ENCODE results near the gene OASL. TPM values are rescaled to one million over a fixed set of nuclear protein-coding genes. Genes with fewer than 3 reads are reported as not detected.

Gene OASL
- total and polyA plus RNA-seq, 9 of the 15 experiments (the other 6 are each of a cell fraction or from before 2014, with no cell fraction given) = 0.14 TPM; not detected in 8

DNA sequence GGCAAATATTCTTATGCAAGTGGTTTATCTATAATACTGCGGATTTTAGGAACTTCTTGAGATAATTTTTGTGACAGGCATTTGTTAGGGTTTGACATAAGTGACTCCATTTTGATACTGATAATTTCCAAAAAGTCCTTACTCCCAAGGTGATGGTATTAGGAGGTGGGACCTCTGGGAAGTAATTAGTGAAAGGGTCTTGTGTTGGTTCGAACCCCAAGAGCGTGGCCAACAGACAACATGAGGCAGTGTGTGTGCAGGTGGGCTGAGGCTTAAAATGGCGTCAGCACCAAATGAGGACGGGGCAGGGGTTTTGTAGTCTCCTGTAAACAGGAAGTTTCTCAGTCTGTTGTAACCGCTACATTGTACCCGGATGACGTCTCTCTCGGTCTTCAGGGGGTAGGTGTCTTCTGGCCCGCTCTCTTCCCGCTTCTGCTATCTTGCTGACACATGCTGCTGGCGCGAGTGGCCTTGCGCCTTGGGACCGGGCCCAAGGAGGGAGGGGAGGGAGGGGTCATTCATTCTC is 21.0 kb downstream of the OASL start:
- peaks cover 5% of the 10 kb centered on the region; the same call in 2 of the 3 replicates for H3K36me3 ChIP-seq (ENCODE audit: control insufficient read depth, insufficient read depth, low read length)
- ChIA-PET CTCF (ENCODE audit: low intra/inter-chr PET ratio) (no interaction called here), POLR2A (interaction anchor here (0.9 kb wide), 1 partner anchor 268 kb away, joined by 3 read pairs; no protein-coding TSS in a partner anchor)
- no peaks in the 10 kb centered on the region for H3K27me3 ChIP-seq (ENCODE audit: control insufficient read depth in 2 of 2, insufficient read depth in 2 of 2, low read length in 2 of 2)
- H2AFZ ChIP-seq (ENCODE audit: low read depth, low read length) = peak overlapping the region; percentile 94
- peaks cover 16% of the 10 kb centered on the region for H3K79me2 ChIP-seq (ENCODE audit: control insufficient read depth, insufficient read depth, low read length)
- H4K20me1 ChIP-seq (replicated peaks; ENCODE audit: control insufficient read depth, insufficient read depth, low read length) = no peaks in the 10 kb centered on the region
- H3K4me1 ChIP-seq (replicated peaks in 1 of 2; ENCODE audit: control insufficient read depth in 2 of 2, insufficient read depth in 2 of 2, low read length in 2 of 2) = peaks cover 5 to 9% of the 10 kb centered on the region in 2 experiments; a peak in 3 of 5 replicates
- no peaks in the 10 kb centered on the region; the same call in 1 of the 2 replicates for H3K9me3 ChIP-seq (replicated peaks; ENCODE audit: control insufficient read depth, insufficient read depth, low read depth, low read length)
- intact Hi-C loops (cut with micrococcal nuclease) (loop anchor here (10.0 kb wide), 1 partner anchor 77 kb away; no protein-coding TSS in a partner anchor), in situ Hi-C loops (cut with MboI) (no loop called here)
- FAIRE-seq (peak; percentile 88), DNase-seq (ENCODE audit: extremely low read depth in 1 of 4, low spot score in 3 of 4) (peak; percentile 47 to 82 (median 57)), ATAC-seq (peak; percentile 66)
- H3K9ac ChIP-seq (ENCODE audit: insufficient read depth in 1 of 2, low read depth in 2 of 2, low read length in 2 of 2) = 0 out of 4 replicates have a peak overlapping the region, but pooled peaks of 1 of the 2 experiments have one; percentile 15
- no TSS peak for BruUV-seq (replicated peaks)
- WGBS (ENCODE audit: insufficient coverage, low coverage, missing lambda C conversion rate) = 30% methylated on average over 12 of the region's 15 CpGs
- H3K9me1 ChIP-seq (ENCODE audit: control insufficient read depth, insufficient read depth, low read length) = no peaks in the 10 kb centered on the region
- H3K27ac ChIP-seq (ENCODE audit: extremely low read depth, low read depth, low read length) = peak overlapping the region; percentile 67
- H3K4me3 ChIP-seq = no peak overlapping the region
- H3K4me2 ChIP-seq (ENCODE audit: insufficient read depth, low read length) = peak overlapping the region; percentile 39
- no peak for TF ChIP-seq BDP1 (IDR thresholded peaks at IDR 0.05; ENCODE audit: insufficient read depth, insufficient read length)
- peak; percentile 68 for TF ChIP-seq GABPB1 (CRISPR knock-in tag; IDR thresholded peaks at IDR 0.05)
- TF ChIP-seq NCOR1 (IDR thresholded peaks at IDR 0.05) = peak; percentile 23; the same call in 1 of the 2 replicates
- TF ChIP-seq THAP12 (CRISPR knock-in tag; IDR thresholded peaks at IDR 0.05) = no peak
- TF ChIP-seq MXI1 (IDR thresholded peaks at IDR 0.05; ENCODE audit: low read depth, low read length) = no peak
- 0 out of 2 replicates have a peak, but pooled peaks have one; percentile 18 for TF ChIP-seq ELF1 (tag; IDR thresholded peaks at IDR 0.05)
- TF ChIP-seq JUNB (CRISPR knock-in tag; conservative IDR thresholded peaks at IDR 0.05) = no peak
- TF ChIP-seq ETS2 (tag; IDR thresholded peaks at IDR 0.05; ENCODE audit: borderline replicate concordance, poor library complexity, severe bottlenecking) = no peak
- TF ChIP-seq PPARD (CRISPR knock-in tag; IDR thresholded peaks at IDR 0.05) = 0 out of 2 replicates have a peak, but pooled peaks have one; percentile 7
- no peak for TF ChIP-seq ARID2 (IDR thresholded peaks at IDR 0.05)
- peak; percentile 40; the same call in 1 of the 2 replicates for TF ChIP-seq CBFA2T3 (IDR thresholded peaks at IDR 0.05)
- TF ChIP-seq TBP (optimal IDR thresholded peaks at IDR 0.05; ENCODE audit: low read depth, low read length) = no peak
- TF ChIP-seq TAL1 (IDR thresholded peaks at IDR 0.05) = peak; percentile 16; the same call in 1 of the 2 replicates
- peak; percentile 64; the same call in 1 of the 2 replicates for TF ChIP-seq ILK (tag; IDR thresholded peaks at IDR 0.05; ENCODE audit: borderline replicate concordance, low read depth)
- no peak for TF ChIP-seq NEUROD1 (IDR thresholded peaks at IDR 0.05; ENCODE audit: borderline replicate concordance, low read depth, low read length, partially characterized antibody)
- TF ChIP-seq, protein P1, sequence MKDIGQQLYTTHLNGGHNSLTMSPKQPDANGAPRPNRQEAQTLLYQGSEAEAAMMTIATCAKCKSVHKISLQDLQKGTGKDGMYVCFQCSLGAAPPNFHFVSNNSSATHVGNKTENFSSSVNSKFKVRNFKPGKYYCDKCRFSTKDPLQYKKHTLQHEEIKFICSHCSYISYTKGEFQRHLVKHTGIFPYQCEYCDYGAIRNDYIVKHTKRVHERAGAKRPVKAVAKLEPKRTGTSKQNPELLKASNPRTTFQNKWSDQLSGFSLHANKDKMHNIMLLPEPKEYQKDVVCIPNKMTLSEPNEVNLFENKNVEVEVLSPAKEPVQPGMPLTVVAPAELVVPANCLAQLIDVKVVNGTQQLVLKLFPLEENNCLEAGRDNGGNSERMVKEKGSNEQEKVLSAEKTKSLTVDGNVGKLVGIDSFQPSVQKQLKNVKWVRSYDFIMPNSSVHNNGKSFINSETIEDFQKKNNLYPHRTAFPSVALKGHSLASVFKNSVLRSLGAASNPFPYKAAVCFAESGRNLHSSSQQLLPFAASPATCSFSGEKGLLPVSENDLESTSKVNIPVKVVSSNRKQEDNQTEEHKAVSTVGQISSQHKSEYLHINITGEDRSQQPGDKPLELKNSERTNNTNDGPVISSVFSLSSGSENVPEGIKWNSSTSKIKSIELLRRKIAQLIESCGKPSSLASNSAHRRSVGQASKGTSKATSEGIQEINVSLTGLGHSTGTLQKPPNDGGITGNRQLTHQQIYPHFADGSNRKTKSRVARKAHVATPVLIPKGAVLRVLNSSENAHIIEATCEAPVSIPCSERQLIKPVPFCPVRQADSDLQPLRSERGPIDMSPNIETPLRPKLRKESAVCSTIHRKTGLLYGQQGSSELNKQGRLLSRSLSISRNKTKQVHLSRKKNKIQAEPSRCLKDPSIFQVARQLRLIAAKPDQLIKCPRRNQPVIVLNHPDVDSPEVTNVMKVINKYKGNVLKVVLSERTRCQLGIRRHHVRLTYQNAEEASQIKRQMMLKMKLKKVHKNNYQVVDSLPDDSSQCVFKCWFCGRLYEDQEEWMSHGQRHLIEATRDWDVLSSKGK (CRISPR knock-in tag; IDR thresholded peaks at IDR 0.05) = no peak
- peak; percentile 75; the same call in 1 of the 2 replicates for TF ChIP-seq ZNF347 (CRISPR knock-in tag; IDR thresholded peaks at IDR 0.05; ENCODE audit: low read depth)
- peak; percentile 32 to 72; a peak in 2 of 4 replicates for TF ChIP-seq TRIM24 (IDR thresholded peaks at IDR 0.05)
